Mononuclear cell (primary cell): ENCODE measurements around the gene SBNO2. TPM values are rescaled to one million over a fixed set of nuclear protein-coding genes. Genes with fewer than 3 reads are reported as not detected.

Experiments
- H3K27me3 ChIP-seq: 2 replicates; pipeline ENCODE4 v1.6.0; 2011; ENCODE audit warnings: low read length, control low read depth; ENCODE audit not compliant: insufficient read depth
- H3K4me1 ChIP-seq: 2 replicates; pipeline ENCODE4 v1.5.1; 2011; ENCODE audit warnings: mild to moderate bottlenecking, low read length, control low read depth; ENCODE audit not compliant: insufficient read depth
- H3K4me3 ChIP-seq: 2 replicates; pipeline ENCODE4 v1.5.1; 2011; ENCODE audit warnings: mild to moderate bottlenecking, low read length, moderate library complexity
- H3K9me3 ChIP-seq: 2 replicates; pipeline ENCODE4 v1.5.1; 2011; ENCODE audit warnings: low read depth, mild to moderate bottlenecking, control low read depth, low read length
- total RNA-seq: library from RNA; depleted of rRNA; stranded (reverse); fragments of >200 nt; gene quantifications from one replicate; pipeline ENCODE4 v1.2.3, GENCODE V29; 2012

The SBNO2 gene
- total RNA-seq, 1 donor = 53.8 TPM

DNA sequence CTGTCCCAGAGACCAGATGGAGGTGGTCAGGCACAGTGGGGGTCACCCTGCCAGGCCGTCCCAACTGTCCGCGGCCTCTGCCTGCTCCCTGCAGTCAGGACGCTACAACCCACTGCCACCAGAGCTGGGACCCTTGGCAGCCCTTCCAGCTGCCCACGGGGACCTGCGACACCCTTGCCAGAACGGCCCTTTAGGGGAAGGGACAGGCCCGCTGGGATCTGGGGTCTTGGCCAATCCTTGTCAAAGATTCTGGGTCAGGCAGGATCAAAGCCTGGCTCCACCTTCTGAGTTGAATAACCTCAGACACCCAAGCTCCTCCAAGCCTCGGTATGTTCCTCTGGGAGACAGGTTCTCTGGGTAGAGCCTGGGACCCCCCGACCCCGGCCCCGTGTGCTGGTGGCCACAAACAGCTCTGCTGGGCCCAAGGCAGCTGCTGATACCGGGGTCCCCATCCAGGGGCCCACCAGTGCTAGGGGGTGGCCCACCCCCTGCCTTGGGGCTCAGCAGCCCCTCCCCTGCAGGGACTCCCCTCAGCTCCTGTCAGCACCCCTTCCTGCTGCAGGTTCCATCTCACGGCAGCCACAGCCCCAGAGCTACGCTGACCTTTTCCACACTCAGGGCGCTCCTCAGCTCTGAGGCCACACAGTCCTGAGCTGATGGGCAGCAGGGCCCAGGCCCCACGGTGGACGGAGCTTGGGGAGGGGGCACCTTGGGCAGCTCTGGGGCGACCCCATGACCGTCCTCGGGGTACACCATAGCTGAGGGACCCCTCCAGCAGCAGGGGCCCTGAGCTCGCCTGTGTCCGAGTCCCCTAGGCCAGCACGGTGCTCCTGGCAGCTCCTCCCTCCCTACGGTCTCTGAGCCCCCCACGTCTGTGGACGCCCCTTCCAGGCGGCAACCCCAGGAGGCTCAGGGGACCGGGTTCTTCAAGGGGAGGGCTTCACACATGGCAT is 18.4 kb downstream of the SBNO2 start:
- Histone ChIP-seq H3K4me1 (peaks cover 23% of the 10 kb centered on the region), H3K9me3 (no peaks in the 10 kb centered on the region), H3K27me3 (no peaks in the 10 kb centered on the region), H3K4me3 (peak overlapping the region; percentile 13)

DNA sequence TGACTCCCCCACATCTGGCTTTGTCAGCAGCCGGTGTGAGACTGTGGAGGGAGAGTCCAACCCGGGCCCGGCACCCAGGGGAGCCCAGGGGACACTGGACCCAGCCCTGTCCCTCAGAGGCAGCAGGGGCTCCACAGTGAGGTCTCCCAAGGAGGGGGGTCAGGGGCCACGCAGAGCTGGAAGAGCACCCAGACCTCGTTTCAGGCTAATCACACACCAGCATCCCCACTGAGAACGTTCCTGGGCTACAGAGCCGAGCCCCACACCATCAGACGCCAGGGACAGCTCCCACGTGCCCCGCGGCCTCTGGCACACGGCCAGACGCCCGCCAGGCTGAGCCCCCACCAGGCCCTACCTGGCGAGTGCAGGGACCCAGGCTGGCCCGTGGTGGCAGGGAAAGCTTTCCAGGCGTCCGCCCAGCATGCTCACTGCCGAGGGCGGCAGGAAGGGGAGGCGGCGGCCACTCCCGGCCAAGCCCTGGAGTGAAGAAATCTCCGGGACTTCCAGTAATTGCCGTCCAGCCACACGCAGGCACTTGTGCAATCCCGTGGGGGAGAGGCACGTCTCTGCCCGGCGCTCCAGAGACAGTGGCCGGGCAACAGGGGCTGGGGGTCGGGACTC is 19.2 kb downstream of the SBNO2 start:
- Histone ChIP-seq H3K27me3 (no peaks in the 10 kb centered on the region), H3K4me1 (peaks cover 23% of the 10 kb centered on the region), H3K9me3 (no peaks in the 10 kb centered on the region), H3K4me3 (peak overlapping the region; percentile 13)

DNA sequence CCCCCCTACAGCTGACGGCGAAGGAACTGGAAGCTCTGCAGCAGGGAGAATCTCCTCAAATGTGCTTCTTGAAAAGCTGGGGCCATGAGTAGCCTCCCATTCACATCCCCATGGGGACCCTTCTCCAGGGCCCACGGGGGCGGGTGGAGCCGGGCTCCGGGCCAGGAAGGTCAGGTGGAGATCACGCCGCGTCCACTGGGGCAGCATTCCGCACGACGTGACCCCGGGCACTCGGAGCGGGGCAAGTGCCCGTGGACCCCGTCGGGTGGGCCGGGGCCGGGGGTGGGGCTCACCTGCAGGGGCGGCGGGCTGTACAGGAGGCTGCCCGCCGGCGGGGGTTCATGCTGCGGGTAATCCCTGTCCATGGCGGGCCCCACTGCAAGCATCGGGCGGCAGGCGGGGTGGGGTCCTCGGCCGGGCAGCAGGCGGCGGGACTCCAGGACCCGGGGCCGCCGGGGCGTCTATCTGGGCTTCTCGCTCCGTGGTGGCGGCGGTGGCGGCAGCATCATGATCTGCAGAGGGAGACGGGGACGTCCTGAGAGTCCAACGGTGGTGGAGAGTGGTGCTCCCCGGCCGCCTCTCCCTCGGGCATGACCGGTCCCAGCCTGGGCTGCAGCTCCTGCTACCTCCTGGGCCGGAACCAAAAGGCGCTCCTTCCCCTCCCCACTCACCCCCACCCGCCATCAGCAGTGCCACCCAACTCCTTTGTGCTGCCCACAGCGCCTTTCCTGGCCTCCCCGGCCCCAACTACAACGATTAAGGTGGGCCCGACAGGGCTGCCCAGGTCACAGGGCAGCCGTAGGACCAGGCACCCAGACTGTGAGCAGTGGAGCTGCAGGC is 20.0 kb downstream of the SBNO2 start:
- no peaks in the 10 kb centered on the region for H3K9me3 ChIP-seq
- H3K27me3 ChIP-seq = no peaks in the 10 kb centered on the region
- H3K4me1 ChIP-seq = peaks cover 23% of the 10 kb centered on the region
- H3K4me3 ChIP-seq = peak overlapping the region; percentile 13

DNA sequence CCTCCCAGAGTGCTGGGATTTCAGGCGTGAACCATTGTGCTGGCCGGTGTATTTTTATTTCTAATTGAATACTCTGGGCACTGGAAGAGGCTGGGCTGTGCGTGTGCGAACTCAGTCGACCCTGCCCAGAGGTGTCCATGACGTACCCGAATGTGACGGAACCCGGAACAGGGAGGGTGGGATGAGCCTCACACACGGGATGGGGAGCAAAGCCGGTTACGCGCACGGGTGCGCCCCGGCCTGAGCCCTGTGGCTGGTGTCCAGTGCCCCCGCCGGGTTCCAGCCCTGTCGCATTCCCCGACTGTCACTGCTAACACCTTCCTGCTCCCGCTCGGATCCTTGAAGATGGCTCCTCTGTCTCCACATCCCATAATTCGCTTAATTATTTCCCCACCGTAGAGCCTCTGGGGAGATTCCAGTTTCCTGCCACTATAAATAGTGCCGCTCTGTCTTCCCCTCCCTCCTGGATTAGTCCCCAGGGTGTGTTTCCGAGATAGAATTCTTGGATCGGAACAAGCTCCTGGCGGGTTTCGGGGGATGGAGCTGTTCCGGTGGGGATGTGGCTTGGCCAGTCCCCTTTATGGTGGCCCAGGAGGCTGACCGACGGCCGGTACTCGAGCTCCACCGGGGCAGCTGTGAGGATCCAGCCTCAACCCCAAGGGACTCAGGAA is 22.0 kb downstream of the SBNO2 start:
- Histone ChIP-seq H3K4me1 (peaks cover 23% of the 10 kb centered on the region), H3K4me3 (no peak overlapping the region), H3K9me3 (no peaks in the 10 kb centered on the region), H3K27me3 (no peaks in the 10 kb centered on the region)

DNA sequence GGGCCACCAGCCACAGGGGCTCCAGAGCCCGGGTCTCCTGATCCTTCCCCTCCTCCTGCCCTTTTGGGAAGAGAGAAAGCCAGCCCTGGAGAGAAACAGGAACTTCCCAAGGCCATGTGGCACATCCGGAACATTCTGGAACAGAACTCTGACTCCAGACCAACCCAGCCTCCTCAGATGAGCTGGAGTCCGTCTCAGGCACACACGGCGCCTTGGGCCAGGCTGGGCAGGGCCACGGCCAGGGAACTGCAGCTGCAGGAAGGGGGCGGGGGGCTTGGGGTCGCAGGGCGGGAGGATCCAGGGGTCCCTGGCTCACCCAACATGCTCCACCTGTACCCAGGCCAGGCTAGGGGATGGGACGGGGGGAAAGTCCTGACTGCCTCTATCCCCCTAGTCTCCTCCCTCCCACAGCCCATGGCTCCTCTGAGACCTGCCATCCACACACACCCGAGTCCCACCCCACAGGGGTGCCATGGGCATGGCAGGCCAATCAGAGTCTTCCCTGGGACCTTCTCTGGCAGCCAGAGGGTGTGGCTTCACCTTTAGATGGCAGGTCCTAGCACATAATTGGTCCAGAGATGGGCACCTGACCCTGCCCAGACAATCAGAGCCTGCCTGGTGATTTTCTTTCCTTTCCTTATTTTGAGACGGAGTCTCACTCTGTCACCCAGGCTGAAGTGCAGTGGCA is 22.9 kb downstream of the SBNO2 start:
- peaks cover 19% of the 10 kb centered on the region for H3K4me1 ChIP-seq
- no peaks in the 10 kb centered on the region for H3K9me3 ChIP-seq
- no peak overlapping the region for H3K4me3 ChIP-seq
- H3K27me3 ChIP-seq = no peaks in the 10 kb centered on the region

DNA sequence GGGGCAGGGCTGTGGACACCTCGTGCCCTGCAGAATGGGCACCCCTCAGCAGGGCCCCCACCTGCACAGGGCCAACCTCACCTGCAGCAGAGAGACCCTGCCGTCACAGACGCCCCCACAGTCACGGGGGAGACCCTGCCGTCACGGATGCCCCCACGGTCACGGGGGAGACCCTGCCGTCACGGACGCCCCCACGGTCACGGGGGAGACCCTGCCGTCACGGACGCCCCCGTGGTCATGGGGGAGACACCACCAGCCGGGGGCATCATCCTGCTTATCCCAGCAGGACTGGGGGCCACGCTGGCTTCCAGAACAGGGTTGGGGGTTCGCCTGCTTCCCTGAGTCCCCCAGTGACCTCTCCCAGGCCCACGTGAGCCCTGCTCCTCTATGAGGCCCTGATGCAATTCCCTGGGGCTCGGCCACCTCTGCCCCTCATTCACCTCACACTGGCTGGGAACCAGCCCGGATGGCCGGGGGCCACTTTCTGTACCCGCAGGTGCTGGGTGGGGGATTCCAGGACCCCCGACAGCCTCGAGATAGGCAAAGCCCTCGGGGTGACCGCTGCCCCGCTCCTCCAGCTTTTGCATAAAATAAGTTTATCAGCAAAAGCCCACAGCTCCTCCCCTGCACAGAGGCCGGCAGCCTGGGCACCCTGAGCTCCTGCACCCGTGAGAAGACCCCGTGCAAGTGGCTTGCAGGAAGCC is 23.6 kb downstream of the SBNO2 start:
- no peak overlapping the region for H3K4me3 ChIP-seq
- H3K9me3 ChIP-seq = no peaks in the 10 kb centered on the region
- H3K27me3 ChIP-seq = no peaks in the 10 kb centered on the region
- H3K4me1 ChIP-seq = peaks cover 12% of the 10 kb centered on the region

DNA sequence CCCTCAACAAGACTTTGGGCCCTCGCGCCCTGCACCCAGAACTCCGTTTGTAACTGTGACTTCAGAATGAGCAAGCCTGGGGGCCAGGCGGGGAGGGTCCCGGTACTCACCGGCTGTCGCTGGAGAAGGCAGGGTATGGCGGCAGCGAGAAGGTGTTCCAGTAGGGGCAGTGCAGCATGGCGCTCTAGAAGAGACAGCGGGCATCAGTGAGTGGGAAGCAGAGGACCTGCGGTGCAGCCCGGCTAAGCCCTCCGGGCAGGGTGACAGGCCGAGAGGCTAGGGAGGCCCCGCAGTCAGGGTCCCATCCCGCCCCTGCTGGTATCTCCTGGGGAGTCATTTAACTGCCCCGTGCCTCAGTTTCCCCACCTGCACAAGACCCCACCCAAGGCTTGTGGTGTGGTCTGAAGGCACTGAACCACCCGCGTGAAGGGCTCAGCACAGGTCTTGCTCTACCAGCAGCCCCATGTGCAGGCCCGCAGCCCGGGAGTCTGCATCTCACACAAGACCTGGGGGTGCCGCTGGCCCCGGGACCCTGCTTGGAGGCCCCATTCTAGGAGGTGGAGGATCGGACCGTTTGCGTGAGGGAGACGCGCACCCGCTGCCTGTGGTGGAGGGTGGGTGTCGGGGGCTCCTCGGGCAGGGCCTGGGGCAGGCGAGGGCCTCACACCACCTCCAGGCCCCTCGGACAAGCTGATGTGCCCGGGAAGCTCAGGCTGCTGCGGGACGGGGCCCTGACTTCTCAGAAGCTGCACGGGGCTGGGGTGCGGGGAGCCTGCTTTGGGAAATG is 24.6 kb downstream of the SBNO2 start:
- H3K27me3 ChIP-seq = no peaks in the 10 kb centered on the region

DNA sequence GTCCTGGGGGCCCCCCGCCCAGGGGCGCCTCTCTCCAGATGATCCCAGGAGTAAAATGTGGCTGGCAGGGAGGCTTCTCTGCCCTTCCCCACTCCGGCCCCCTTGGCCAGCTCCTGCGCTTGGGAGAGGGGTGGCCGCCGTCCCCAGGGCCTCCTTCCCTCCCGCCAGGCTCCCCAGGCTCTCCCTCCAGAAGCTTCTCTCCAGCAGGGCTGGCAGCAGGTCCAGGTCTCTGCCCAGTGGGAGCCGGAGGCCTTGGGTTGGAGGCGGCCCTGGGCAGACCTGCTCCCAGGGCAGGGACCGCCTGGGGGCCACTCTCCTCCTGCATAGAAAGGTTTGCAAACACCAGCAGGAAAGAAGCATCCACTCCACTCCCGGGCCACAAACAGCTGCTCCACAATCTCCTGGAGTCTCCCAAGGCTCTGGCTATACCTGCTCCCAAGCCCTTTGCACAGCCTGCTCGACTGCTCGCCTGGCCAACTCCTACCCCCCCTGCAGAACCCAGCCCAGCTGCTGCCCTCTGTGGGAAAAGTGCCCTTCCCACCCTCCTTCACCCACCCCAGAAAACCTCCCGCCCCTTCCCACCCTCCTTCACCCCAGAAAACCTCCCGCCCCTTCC is 26.0 kb downstream of the SBNO2 start:
- Histone ChIP-seq H3K9me3 (no peaks in the 10 kb centered on the region), H3K27me3 (no peaks in the 10 kb centered on the region), H3K4me3 (no peak overlapping the region), H3K4me1 (no peaks in the 10 kb centered on the region)

More for the DNA sequence above, 24.6 kb downstream of the SBNO2 start:
- Histone ChIP-seq H3K4me1 (peaks cover 1% of the 10 kb centered on the region), H3K9me3 (no peaks in the 10 kb centered on the region), H3K4me3 (no peak overlapping the region)

DNA sequence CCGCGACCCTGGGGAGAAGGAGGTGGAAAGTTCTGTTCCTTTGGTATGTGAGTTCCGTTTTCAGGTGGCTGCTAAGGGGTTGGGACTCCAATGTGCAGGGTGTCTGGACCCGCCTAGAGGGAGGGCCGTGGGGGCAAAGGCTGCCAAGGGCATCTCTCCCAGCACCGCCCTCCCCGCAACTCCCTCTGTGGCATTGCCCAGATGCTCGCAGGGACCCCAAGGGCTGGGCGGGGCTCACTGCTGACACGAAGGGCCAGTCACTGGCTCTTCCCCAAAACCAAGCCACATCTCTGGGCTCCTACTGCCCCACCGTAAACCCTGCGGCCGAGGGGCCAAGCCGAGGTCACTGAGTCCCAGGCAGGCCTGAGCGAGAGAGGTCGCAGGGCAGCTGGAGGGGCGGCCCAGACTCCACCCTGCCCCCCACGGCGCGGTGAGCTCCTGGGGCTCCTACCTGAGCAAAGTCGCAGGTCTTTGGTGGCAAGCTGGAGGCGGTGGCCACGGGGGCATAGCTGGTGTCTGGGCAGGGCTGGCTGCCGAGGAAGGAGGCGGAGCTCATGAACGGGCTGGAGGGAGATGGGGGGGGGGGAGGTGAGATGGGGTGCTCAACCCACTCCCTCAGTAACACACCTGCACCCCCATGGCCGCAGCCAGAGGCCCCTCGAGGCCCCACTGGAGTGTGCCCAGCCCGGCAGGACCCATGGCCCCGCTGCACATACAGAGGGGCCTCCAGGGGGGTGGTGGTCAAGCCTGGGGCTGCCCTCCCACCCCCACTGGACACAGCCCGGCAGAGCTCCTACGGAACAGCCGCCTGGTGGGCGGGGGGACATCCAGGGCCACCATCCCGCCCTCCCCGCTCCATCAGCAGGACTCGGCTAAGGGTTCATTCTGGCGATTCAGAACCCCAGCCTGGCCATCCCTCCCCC is 26.9 kb downstream of the SBNO2 start:
- no peaks in the 10 kb centered on the region for H3K27me3 ChIP-seq
- no peaks in the 10 kb centered on the region for H3K9me3 ChIP-seq
- H3K4me1 ChIP-seq = no peaks in the 10 kb centered on the region
- no peak overlapping the region for H3K4me3 ChIP-seq

DNA sequence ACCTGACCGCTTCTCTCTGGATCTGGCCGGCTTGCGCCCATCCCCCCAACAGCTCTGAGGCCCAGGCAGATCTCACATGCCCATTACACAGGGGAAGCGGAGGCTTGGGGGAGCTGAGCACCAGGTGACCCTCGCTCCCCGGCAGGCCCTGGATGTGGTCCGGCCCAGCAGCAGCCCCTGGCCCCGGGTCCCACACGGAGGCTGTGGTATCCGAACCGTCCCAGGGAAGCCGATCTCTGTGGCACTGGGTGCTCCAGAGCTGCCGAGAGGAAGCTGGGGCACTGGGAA is 27.7 kb downstream of the SBNO2 start:
- no peak overlapping the region for H3K4me3 ChIP-seq
- no peaks in the 10 kb centered on the region for H3K27me3 ChIP-seq
- H3K9me3 ChIP-seq = no peaks in the 10 kb centered on the region
- H3K4me1 ChIP-seq = no peaks in the 10 kb centered on the region

DNA sequence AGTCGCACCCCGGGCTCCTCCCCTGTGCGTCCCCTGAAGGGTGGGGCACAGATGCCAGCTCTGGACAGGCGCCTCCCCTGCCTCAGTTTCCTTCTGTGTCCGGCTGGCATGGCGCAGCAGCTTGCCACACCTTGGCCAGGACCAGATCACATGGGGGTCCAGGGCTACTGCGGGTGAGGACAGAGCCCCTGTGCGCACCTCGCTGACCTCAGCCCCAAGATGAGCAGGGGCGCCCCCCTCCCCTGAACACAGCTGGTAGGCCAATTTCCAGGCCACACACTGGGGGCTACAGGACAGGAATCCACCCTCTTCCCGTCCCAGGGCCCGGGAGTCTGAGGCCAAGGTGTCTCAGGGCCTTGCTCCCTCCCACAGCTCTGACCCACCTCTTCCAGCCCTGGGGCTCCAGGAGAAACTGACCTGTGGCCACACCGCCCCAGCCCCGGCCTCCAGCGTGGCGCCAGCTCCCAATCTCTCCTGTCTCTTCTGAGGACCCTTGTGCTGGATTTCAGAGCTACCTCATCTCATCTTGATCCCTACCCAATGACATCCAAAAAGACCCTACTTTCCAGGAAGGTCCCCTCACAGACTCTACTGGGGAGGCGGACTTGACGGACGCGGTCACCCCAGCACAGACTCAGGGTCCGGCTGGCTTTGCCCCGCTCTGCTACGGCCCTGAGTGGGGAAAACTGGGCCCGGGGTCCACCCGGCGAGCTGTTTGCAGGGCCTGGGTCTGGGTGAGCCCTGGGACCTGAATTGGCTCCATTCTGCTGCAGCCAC is 28.2 kb downstream of the SBNO2 start:
- no peaks in the 10 kb centered on the region for H3K9me3 ChIP-seq
- no peaks in the 10 kb centered on the region for H3K27me3 ChIP-seq
- no peaks in the 10 kb centered on the region for H3K4me1 ChIP-seq
- no peak overlapping the region for H3K4me3 ChIP-seq

DNA sequence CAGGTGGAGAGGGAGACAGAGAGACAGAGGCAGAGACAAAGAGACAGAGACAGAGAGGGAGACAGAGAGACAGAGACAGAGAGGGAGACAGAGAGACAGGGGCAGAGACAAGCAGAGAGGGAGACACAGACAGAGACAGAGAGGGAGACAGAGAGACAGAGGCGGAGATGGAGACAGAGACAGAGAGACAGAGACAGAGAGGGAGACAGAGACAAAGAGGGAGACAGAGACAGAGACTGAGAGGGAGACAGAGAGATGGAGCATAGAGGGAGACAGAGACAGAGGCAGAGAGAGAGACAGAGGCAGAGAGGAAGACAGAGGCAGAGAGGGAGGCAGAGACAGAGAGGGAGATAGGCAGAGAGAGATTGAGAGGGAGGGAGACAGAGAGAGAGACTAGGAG is 29.3 kb downstream of the SBNO2 start:
- H3K4me3 ChIP-seq = no peak overlapping the region
- no peaks in the 10 kb centered on the region for H3K27me3 ChIP-seq
- no peaks in the 10 kb centered on the region for H3K4me1 ChIP-seq
- H3K9me3 ChIP-seq = no peaks in the 10 kb centered on the region
